Astrocyte (in vitro differentiated cells and primary cell): ENCODE measurements around the gene KIF26B. TPM values are rescaled to one million over a fixed set of nuclear protein-coding genes. Genes with fewer than 3 reads are reported as not detected.

Source experiments
- DNase-seq: peaks from one replicate; pipeline ENCODE4 v3.0.0-alpha.2; 2010; ENCODE audit warnings: low read depth
- FAIRE-seq: peaks from 2 replicates; lab custom pipeline; 2011; peaks lifted over from hg19 to GRCh38; lab: Jason Lieb, UNC
- H2AFZ ChIP-seq: 2 replicates; pipeline ENCODE4 v1.6.0; 2012; ENCODE audit warnings: low read depth, low read length, inconsistent platforms
- H3K27ac ChIP-seq: 2 replicates; pipeline ENCODE4 v1.5.1; 2011; ENCODE audit warnings: low read depth, low read length, inconsistent platforms
- H3K27me3 ChIP-seq: 2 replicates; pipeline ENCODE4 v1.6.0; 2011; ENCODE audit warnings: low read length, inconsistent platforms; ENCODE audit not compliant: insufficient read depth
- H3K36me3 ChIP-seq: 2 replicates; pipeline ENCODE4 v1.5.1; 2011; ENCODE audit warnings: low read length, inconsistent platforms; ENCODE audit not compliant: insufficient read depth
- H3K4me1 ChIP-seq: 2 replicates; pipeline ENCODE4 v1.5.1; 2011; ENCODE audit warnings: low read length, inconsistent platforms; ENCODE audit not compliant: insufficient read depth
- H3K4me2 ChIP-seq: 2 replicates; pipeline ENCODE4 v1.6.0; 2012; ENCODE audit warnings: low read length, inconsistent platforms
- H3K4me3 ChIP-seq: 2 replicates; pipeline ENCODE4 v1.5.1; 2011; ENCODE audit warnings: low read depth, mild to moderate bottlenecking, low read length, inconsistent platforms; ENCODE audit not compliant: insufficient read depth
- H3K79me2 ChIP-seq: 2 replicates; pipeline ENCODE4 v1.6.0; 2012; ENCODE audit warnings: mild to moderate bottlenecking, low read length, inconsistent platforms; ENCODE audit not compliant: insufficient read depth
- H3K9ac ChIP-seq: 2 replicates; pipeline ENCODE4 v1.6.0; 2012; ENCODE audit warnings: mild to moderate bottlenecking, low read length, inconsistent platforms
- H3K9me3 ChIP-seq: 2 replicates; pipeline ENCODE4 v1.5.1; 2012; ENCODE audit warnings: low read depth, mild to moderate bottlenecking, low read length, inconsistent platforms; ENCODE audit not compliant: insufficient read depth
- H4K20me1 ChIP-seq: 2 replicates; pipeline ENCODE4 v1.6.0; 2012; ENCODE audit warnings: low read length, inconsistent platforms; ENCODE audit not compliant: insufficient read depth
- H3K27ac Mint-ChIP-seq: one replicate; pipeline ENCODE4 v1.8.0; 2021; ENCODE audit warnings: mild to moderate bottlenecking, mixed read lengths; ENCODE audit not compliant: unreplicated experiment
- H3K27me3 Mint-ChIP-seq: one replicate; pipeline ENCODE4 v1.8.0; 2021; ENCODE audit warnings: low read depth, mixed read lengths; ENCODE audit not compliant: unreplicated experiment
- H3K36me3 Mint-ChIP-seq: one replicate; pipeline ENCODE4 v1.8.0; 2021; ENCODE audit warnings: low read depth, mixed read lengths; ENCODE audit not compliant: unreplicated experiment
- H3K4me1 Mint-ChIP-seq: one replicate; pipeline ENCODE4 v1.8.0; 2021; ENCODE audit warnings: low read depth, mixed read lengths; ENCODE audit not compliant: unreplicated experiment
- H3K4me3 Mint-ChIP-seq: one replicate; pipeline ENCODE4 v1.8.0; 2021; ENCODE audit warnings: mild to moderate bottlenecking, moderate library complexity, mixed read lengths; ENCODE audit not compliant: unreplicated experiment
- H3K9me3 Mint-ChIP-seq: one replicate; pipeline ENCODE4 v1.8.0; 2021; ENCODE audit warnings: mild to moderate bottlenecking, mixed read lengths; ENCODE audit not compliant: unreplicated experiment
- CTCF ChIP-seq: IDR thresholded peaks from 2 replicates; pipeline ENCODE4 v1.5.1; 2011; ENCODE audit warnings: low read depth, mild to moderate bottlenecking, inconsistent platforms, low read length, moderate library complexity; ENCODE audit not compliant: insufficient read depth
- EZH2 ChIP-seq: IDR thresholded peaks from 2 replicates; pipeline ENCODE4 v1.6.1; 2012; ENCODE audit warnings: mild to moderate bottlenecking, low read length, inconsistent platforms; ENCODE audit not compliant: insufficient read depth
- total RNA-seq: library from RNA; stranded (reverse); gene quantifications from 2 replicates; pipeline ENCODE4 v1.2.1, GENCODE V29; 2021

KIF26B gene
- total RNA-seq, 1 donor from 2014 or later, result 6.8 TPM

GRCh38 chr1:245108909-245109308, 45.9 kb upstream of the KIF26B start:
- Histone ChIP-seq H4K20me1 (no peaks in the 10 kb centered on the region), H3K27ac (no peak overlapping the region), H3K4me3 (no peak overlapping the region), H3K9me3 (no peaks in the 10 kb centered on the region), H2AFZ (no peak overlapping the region), H3K27me3 (no peaks in the 10 kb centered on the region), H3K36me3 (no peaks in the 10 kb centered on the region), H3K4me1 (no peaks in the 10 kb centered on the region), H3K4me2 (no peak overlapping the region), H3K79me2 (no peaks in the 10 kb centered on the region), H3K9ac (no peak overlapping the region)
- DNase-seq (no peak), FAIRE-seq (no peak)
- TF ChIP-seq EZH2 (no peak), CTCF (no peak)
- Mint-ChIP-seq H3K4me1 (peaks cover 5% of the 10 kb centered on the region), H3K9me3 (peaks cover under 1% of the 10 kb centered on the region), H3K27ac (no peak overlapping the region), H3K4me3 (no peak overlapping the region), H3K27me3 (no peaks in the 10 kb centered on the region), H3K36me3 (peaks cover 7% of the 10 kb centered on the region)

GRCh38 chr1:245110406-245110805, 44.4 kb upstream of the KIF26B start:
- DNase-seq, result no peak
- Mint-ChIP-seq H3K36me3 (peaks cover 6% of the 10 kb centered on the region), H3K4me3 (no peak overlapping the region), H3K27ac (no peak overlapping the region), H3K9me3 (no peaks in the 10 kb centered on the region), H3K27me3 (no peaks in the 10 kb centered on the region), H3K4me1 (peaks cover 5% of the 10 kb centered on the region)
- no peak for FAIRE-seq
- Histone ChIP-seq H3K4me3 (no peak overlapping the region), H3K79me2 (no peaks in the 10 kb centered on the region), H2AFZ (no peak overlapping the region), H4K20me1 (no peaks in the 10 kb centered on the region), H3K27me3 (no peaks in the 10 kb centered on the region), H3K27ac (no peak overlapping the region), H3K9me3 (no peaks in the 10 kb centered on the region), H3K36me3 (no peaks in the 10 kb centered on the region), H3K4me2 (no peak overlapping the region), H3K4me1 (no peaks in the 10 kb centered on the region), H3K9ac (no peak overlapping the region)
- TF ChIP-seq EZH2 (no peak), CTCF (no peak)

- no peaks in the 10 kb centered on the region for H3K27me3 ChIP-seq
- H3K4me1 ChIP-seq, result no peaks in the 10 kb centered on the region
- TF ChIP-seq CTCF, result no peak
- no peak for TF ChIP-seq EZH2
- no peak overlapping the region for H3K27ac ChIP-seq
- no peaks in the 10 kb centered on the region for H3K36me3 ChIP-seq
- Mint-ChIP-seq H3K4me3 (no peak overlapping the region), H3K27ac (no peak overlapping the region), H3K4me1 (peaks cover 5% of the 10 kb centered on the region), H3K27me3 (no peaks in the 10 kb centered on the region), H3K9me3 (no peaks in the 10 kb centered on the region), H3K36me3 (peaks cover 6% of the 10 kb centered on the region)
- no peaks in the 10 kb centered on the region for H3K9me3 ChIP-seq
- H3K79me2 ChIP-seq, result no peaks in the 10 kb centered on the region
- H2AFZ ChIP-seq, result no peak overlapping the region
- H3K4me2 ChIP-seq, result no peak overlapping the region
- H4K20me1 ChIP-seq, result no peaks in the 10 kb centered on the region
- FAIRE-seq, result no peak
- DNase-seq, result no peak
- no peak overlapping the region for H3K4me3 ChIP-seq
- H3K9ac ChIP-seq, result no peak overlapping the region
Observed at GRCh38 chr1:245111073-245111472, 43.7 kb upstream of the KIF26B start.
